Mesendoderm (in vitro differentiated cells): ENCODE data around the gene KIAA0513.

Experiments used
- DNase-seq: peaks from one replicate; pipeline ENCODE4 v3.0.0; 2013
- H2AK5ac ChIP-seq: 2 replicates; pipeline ENCODE4 v1.6.1; 2013; ENCODE audit warnings: low read length, inconsistent platforms
- H2BK120ac ChIP-seq: 2 replicates; pipeline ENCODE4 v1.6.1; 2013; ENCODE audit warnings: low read depth, mild to moderate bottlenecking, low read length, moderate library complexity, mixed read lengths
- H2BK15ac ChIP-seq: replicated peaks from 2 replicates; pipeline ENCODE4 v1.6.1; 2013; ENCODE audit warnings: low read depth, mild to moderate bottlenecking, moderate library complexity
- H2BK5ac ChIP-seq: 2 replicates; pipeline ENCODE4 v1.6.1; 2013; ENCODE audit warnings: low read length, inconsistent platforms
- H3K18ac ChIP-seq: 2 replicates; pipeline ENCODE4 v1.6.1; 2013; ENCODE audit warnings: mild to moderate bottlenecking, low read length, mixed read lengths
- H3K23ac ChIP-seq: one replicate; pipeline ENCODE4 v1.6.1; 2013; ENCODE audit warnings: low read length
- H3K27ac ChIP-seq: 2 replicates; pipeline ENCODE4 v1.5.1; 2013; ENCODE audit warnings: low read depth, mild to moderate bottlenecking, inconsistent platforms, low read length, moderate library complexity
- H3K27me3 ChIP-seq: 2 replicates; pipeline ENCODE4 v1.6.1; 2013; ENCODE audit warnings: low read length, control low read depth, mild to moderate bottlenecking, inconsistent platforms; ENCODE audit not compliant: insufficient read depth, poor library complexity
- H3K36me3 ChIP-seq: 2 replicates; pipeline ENCODE4 v1.6.1; 2013; ENCODE audit warnings: low read length, inconsistent platforms; ENCODE audit not compliant: control insufficient read depth, insufficient read depth
- H3K4ac ChIP-seq: one replicate; pipeline ENCODE4 v1.6.1; 2013; ENCODE audit warnings: low read depth, mild to moderate bottlenecking, low read length, moderate library complexity
- H3K4me1 ChIP-seq: 2 replicates; pipeline ENCODE4 v1.6.1; 2013; ENCODE audit warnings: low read depth, low read length, inconsistent platforms; ENCODE audit not compliant: control insufficient read depth
- H3K4me2 ChIP-seq: 2 replicates; pipeline ENCODE4 v1.6.1; 2013; ENCODE audit warnings: low read length
- H3K4me3 ChIP-seq: 2 replicates; pipeline ENCODE4 v1.5.1; 2013; ENCODE audit warnings: mild to moderate bottlenecking, low read length
- H3K56ac ChIP-seq: one replicate; pipeline ENCODE4 v1.6.1; 2013; ENCODE audit warnings: low read length
- H3K79me1 ChIP-seq: 2 replicates; pipeline ENCODE4 v1.6.1; 2013; ENCODE audit warnings: low read length, inconsistent platforms
- H3K79me2 ChIP-seq: 2 replicates; pipeline ENCODE4 v1.6.1; 2013; ENCODE audit warnings: mild to moderate bottlenecking, low read length; ENCODE audit not compliant: control insufficient read depth, insufficient read depth
- H3K9ac ChIP-seq: 2 replicates; pipeline ENCODE4 v1.6.1; 2013; ENCODE audit warnings: low read length, inconsistent platforms
- H4K5ac ChIP-seq: one replicate; pipeline ENCODE4 v1.6.1; 2013; ENCODE audit warnings: low read length
- H4K8ac ChIP-seq: one replicate; pipeline ENCODE4 v1.6.1; 2013; ENCODE audit warnings: low read depth, mild to moderate bottlenecking, control low read depth, low read length, moderate library complexity
- WGBS: extraction: QIAGEN DNeasy Blood & Tissue Kit; methylation state at CpG from one replicate; pipeline ENCODE4 v1.1.7; 2013; ENCODE audit warnings: low lambda C conversion rate, missing lambda C conversion rate; ENCODE audit not compliant: insufficient coverage; ENCODE audit errors: extremely low coverage; 5-methylcytosine and 5-hydroxymethylcytosine counted together

The KIAA0513 gene

GRCh38 chr16:85141491-85142128 lies 114.0 kb downstream of the KIAA0513 start:
- no peak overlapping the region for H4K8ac ChIP-seq
- no peak overlapping the region for H3K18ac ChIP-seq
- H3K56ac ChIP-seq, result no peak overlapping the region
- no peaks in the 10 kb centered on the region for H3K36me3 ChIP-seq
- H3K79me2 ChIP-seq, result no peaks in the 10 kb centered on the region
- peaks cover 3% of the 10 kb centered on the region for H3K4me1 ChIP-seq
- no peak overlapping the region for H4K5ac ChIP-seq
- no peak overlapping the region for H3K4me3 ChIP-seq
- no peak overlapping the region for H3K23ac ChIP-seq
- H2BK5ac ChIP-seq, result no peak overlapping the region
- no peak overlapping the region for H2AK5ac ChIP-seq
- no peak for DNase-seq
- WGBS, result no CpG with 5 or more reads among the region's 17 CpGs
- no peaks in the 10 kb centered on the region for H3K79me1 ChIP-seq
- H3K4me2 ChIP-seq, result no peak overlapping the region
- no peak overlapping the region for H3K27ac ChIP-seq
- H3K27me3 ChIP-seq, result no peaks in the 10 kb centered on the region
- H3K9ac ChIP-seq, result no peak overlapping the region
- no peak overlapping the region for H2BK120ac ChIP-seq
- H3K4ac ChIP-seq, result no peak overlapping the region
- H2BK15ac ChIP-seq, result no peak overlapping the region

- no peak overlapping the region for H3K4ac ChIP-seq
- no peak overlapping the region for H2BK120ac ChIP-seq
- H2BK15ac ChIP-seq, result no peak overlapping the region
- no peak overlapping the region for H3K23ac ChIP-seq
- H3K9ac ChIP-seq, result no peak overlapping the region
- H4K5ac ChIP-seq, result no peak overlapping the region
- H3K36me3 ChIP-seq, result no peaks in the 10 kb centered on the region
- H3K4me3 ChIP-seq, result no peak overlapping the region
- no peak for DNase-seq
- no peak overlapping the region for H3K27ac ChIP-seq
- H3K4me1 ChIP-seq, result peaks cover 3% of the 10 kb centered on the region
- H2AK5ac ChIP-seq, result no peak overlapping the region
- H3K56ac ChIP-seq, result no peak overlapping the region
- no peak overlapping the region for H3K18ac ChIP-seq
- H4K8ac ChIP-seq, result no peak overlapping the region
- H3K27me3 ChIP-seq, result no peaks in the 10 kb centered on the region
- H3K79me1 ChIP-seq, result no peaks in the 10 kb centered on the region
- no peak overlapping the region for H2BK5ac ChIP-seq
- no peak overlapping the region for H3K4me2 ChIP-seq
- WGBS, result no CpG with 5 or more reads among the region's 7 CpGs
- H3K79me2 ChIP-seq, result no peaks in the 10 kb centered on the region
Measured at GRCh38 chr16:85142129-85142513, 114.5 kb downstream of the KIAA0513 start.

DNA sequence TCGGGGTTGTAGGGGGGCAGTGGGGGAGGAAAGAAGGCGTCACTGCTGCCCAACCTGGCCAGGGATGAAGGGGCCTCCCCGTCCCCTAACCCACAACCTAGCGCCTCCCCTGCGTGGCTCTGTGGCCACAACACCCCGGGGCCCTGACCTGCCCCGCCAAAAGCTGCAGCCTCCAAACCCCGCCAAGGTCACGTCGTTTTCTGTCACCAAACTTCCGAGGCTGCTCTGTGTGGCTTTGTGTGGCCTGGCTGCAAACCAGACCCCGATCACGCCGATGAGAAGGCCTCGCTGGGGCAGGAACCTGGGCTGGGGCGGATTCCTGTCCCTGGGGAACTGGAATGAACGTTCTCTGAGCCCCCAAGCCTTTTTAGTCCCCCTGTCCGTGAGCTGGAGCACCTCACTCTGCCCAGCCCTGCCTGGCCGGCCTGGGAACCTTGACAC lies 115.2 kb downstream of the KIAA0513 start:
- Histone ChIP-seq H3K4me3 (no peak overlapping the region), H2BK15ac (no peak overlapping the region), H2BK120ac (no peak overlapping the region), H3K56ac (no peak overlapping the region), H3K4me1 (peaks cover 3% of the 10 kb centered on the region), H3K79me1 (no peaks in the 10 kb centered on the region), H3K79me2 (no peaks in the 10 kb centered on the region), H3K4ac (no peak overlapping the region), H2AK5ac (no peak overlapping the region), H3K9ac (no peak overlapping the region), H2BK5ac (no peak overlapping the region), H3K27me3 (no peaks in the 10 kb centered on the region), H3K4me2 (no peak overlapping the region), H4K5ac (no peak overlapping the region), H3K23ac (no peak overlapping the region), H4K8ac (no peak overlapping the region), H3K27ac (no peak overlapping the region), H3K18ac (no peak overlapping the region), H3K36me3 (no peaks in the 10 kb centered on the region)
- WGBS, result no CpG with 5 or more reads among the region's 19 CpGs
- DNase-seq, result no peak
